Prostate gland (tissue), 2 donors: ENCODE results near the gene CFAP54. TPM values are rescaled to one million over a fixed set of nuclear protein-coding genes. Genes with fewer than 3 reads are reported as not detected.
A peak's percentile ranks its signal among the peaks of the same experiment; 100 is the strongest.

Source experiments
- DNase-seq: peaks from one replicate; pipeline ENCODE4 v3.0.0-alpha.2; 2019; ENCODE audit warnings: low spot score
- H3K27ac ChIP-seq, 2 donors: fragments of 200-600 bp; sonication (generic); 2 replicates each; pipeline ENCODE4 v1.5.1; 2017 to 2019
- H3K27me3 ChIP-seq: fragments of 200-600 bp; sonication (generic); replicated peaks from 2 replicates; pipeline ENCODE4 v1.5.1; 2019; ENCODE audit not compliant: insufficient read depth
- H3K36me3 ChIP-seq, 2 donors: fragments of 200-600 bp; sonication (generic); 1 replicate in 1 of 2; 2 replicates in 1 of 2; pipeline versions ENCODE4 v1.5.1 to v1.8.1; 2017 to 2019
- H3K4me1 ChIP-seq: fragments of 200-600 bp; sonication (generic); replicated peaks from 2 replicates; pipeline ENCODE4 v1.5.1; 2019
- H3K4me3 ChIP-seq, 2 donors: fragments of 200-600 bp; sonication (generic); 2 replicates each; pipeline ENCODE4 v1.5.1; 2017 to 2019
- H3K9me3 ChIP-seq: fragments of 200-600 bp; sonication (generic); 2 replicates; pipeline ENCODE4 v1.5.1; 2017
- CTCF ChIP-seq, 4 experiments: fragments of 200-600 bp in 2 of 4; fragments of 450-650 bp in 2 of 4; sonication (generic) in 2 of 4; IDR thresholded peaks; 1 replicate in 3 of 4; 2 replicates in 1 of 4; pipeline ENCODE4 v1.5.1; 2016 to 2019; ENCODE audit warnings: antibody characterized with exemption in 4 of 4, mild to moderate bottlenecking in 2 of 4, moderate library complexity in 2 of 4
- POLR2A ChIP-seq: fragments of 450-650 bp; IDR thresholded peaks from one replicate; pipeline ENCODE4 v1.6.1; 2016; ENCODE audit warnings: antibody characterized with exemption, mild to moderate bottlenecking
- POLR2AphosphoS5 ChIP-seq: sonication (generic); formaldehyde crosslinking; IDR thresholded peaks from one replicate; pipeline ENCODE4 v1.6.1; 2017; ENCODE audit warnings: antibody characterized with exemption
- WGBS: methylation state at CpG from one replicate; pipeline ENCODE4 v1.1.5; 2018; 5-methylcytosine and 5-hydroxymethylcytosine counted together
- intact Hi-C: fragments of 100-400 bp; cut with DNase I; formaldehyde crosslinking; loops from one replicate; pipeline ENCODE4 v1.14.2; 2022
- total RNA-seq, 2 donors: library from RNA; depleted of rRNA; stranded (reverse); fragments of >200 nt; gene quantifications; one replicate each; pipeline ENCODE4 v1.1.0, GENCODE V29; 2016

Gene CFAP54
- total RNA-seq, 2 donors from 2014 or later = 0.68 to 2.3 TPM

GRCh38 chr12:96889273-96889933 lies 400.0 kb downstream of the CFAP54 start:
- intact Hi-C loops = no loop called here
- Histone ChIP-seq H3K4me1 (no peaks in the 10 kb centered on the region), H3K36me3 (no peaks in the 10 kb centered on the region), H3K9me3 (no peaks in the 10 kb centered on the region), H3K27me3 (no peaks in the 10 kb centered on the region), H3K27ac (no peak overlapping the region), H3K4me3 (no peak overlapping the region)
- WGBS = 27% methylated on average over 5 of the region's 5 CpGs
- no peak for TF ChIP-seq CTCF (IDR thresholded peaks at IDR 0.05)
- peak; percentile 31 for TF ChIP-seq POLR2AphosphoS5
- no peak for DNase-seq

- no peak for TF ChIP-seq POLR2A
- WGBS = 94% methylated on average over 2 of the region's 2 CpGs
- intact Hi-C loops = no loop called here
Measured at GRCh38 chr12:96890331-96890730, 401.0 kb downstream of the CFAP54 start.

GRCh38 chr12:96892104-96892503 lies 402.7 kb downstream of the CFAP54 start:
- WGBS = 9% methylated on average over 3 of the region's 3 CpGs
- H3K4me3 ChIP-seq = no peak overlapping the region
- peak; percentile 66 for DNase-seq
- H3K27me3 ChIP-seq = no peaks in the 10 kb centered on the region
- no peak for TF ChIP-seq POLR2A
- TF ChIP-seq POLR2AphosphoS5 = peak; percentile 82
- no peaks in the 10 kb centered on the region for H3K4me1 ChIP-seq
- H3K9me3 ChIP-seq = no peaks in the 10 kb centered on the region
- no peaks in the 10 kb centered on the region for H3K36me3 ChIP-seq
- no peak overlapping the region for H3K27ac ChIP-seq
- intact Hi-C loops = no loop called here

More at GRCh38 chr12:96890331-96890730, 401.0 kb downstream of the CFAP54 start:
- Histone ChIP-seq H3K9me3 (no peaks in the 10 kb centered on the region), H3K4me3 (no peak overlapping the region), H3K36me3 (no peaks in the 10 kb centered on the region), H3K27me3 (no peaks in the 10 kb centered on the region), H3K4me1 (no peaks in the 10 kb centered on the region), H3K27ac (no peak overlapping the region)
- no peak for DNase-seq

- H3K4me3 ChIP-seq = no peak overlapping the region
- no peaks in the 10 kb centered on the region for H3K9me3 ChIP-seq
- WGBS = 72% methylated on average over 3 of the region's 3 CpGs
- DNase-seq = no peak
- H3K4me1 ChIP-seq = no peaks in the 10 kb centered on the region
- H3K27ac ChIP-seq = no peak overlapping the region
- H3K36me3 ChIP-seq = no peaks in the 10 kb centered on the region
- intact Hi-C loops = no loop called here
- TF ChIP-seq CTCF (IDR thresholded peaks at IDR 0.05) = no peak
- TF ChIP-seq POLR2AphosphoS5 = no peak
- TF ChIP-seq POLR2A = no peak
- no peaks in the 10 kb centered on the region for H3K27me3 ChIP-seq
Measured at GRCh38 chr12:96897421-96897820, 408.0 kb downstream of the CFAP54 start.

GRCh38 chr12:96901175-96901574 lies 411.8 kb downstream of the CFAP54 start:
- Histone ChIP-seq H3K9me3 (no peaks in the 10 kb centered on the region), H3K27ac (no peak overlapping the region), H3K27me3 (no peaks in the 10 kb centered on the region), H3K4me3 (no peak overlapping the region), H3K36me3 (no peaks in the 10 kb centered on the region), H3K4me1 (no peaks in the 10 kb centered on the region)
- TF ChIP-seq POLR2AphosphoS5 (no peak), POLR2A (no peak), CTCF (IDR thresholded peaks at IDR 0.05) (no peak)
- DNase-seq = no peak
- intact Hi-C loops = no loop called here

- no peak overlapping the region for H3K4me3 ChIP-seq
- no peak for DNase-seq
- H3K36me3 ChIP-seq = no peaks in the 10 kb centered on the region
- 88% methylated on average over 4 of the region's 4 CpGs for WGBS
- TF ChIP-seq CTCF (IDR thresholded peaks at IDR 0.05) = no peak
- no peak for TF ChIP-seq POLR2AphosphoS5
- TF ChIP-seq POLR2A = no peak
- H3K9me3 ChIP-seq = no peaks in the 10 kb centered on the region
- intact Hi-C loops = no loop called here
- no peak overlapping the region for H3K27ac ChIP-seq
- H3K27me3 ChIP-seq = no peaks in the 10 kb centered on the region
- no peaks in the 10 kb centered on the region for H3K4me1 ChIP-seq
Measured at GRCh38 chr12:96902076-96902475, 412.7 kb downstream of the CFAP54 start.
